H9 (cell line): ENCODE results near the gene PPP1R7. TPM values are rescaled to one million over a fixed set of nuclear protein-coding genes. Genes with fewer than 3 reads are reported as not detected.

Experiments used
- DNase-seq: peaks from one replicate; pipeline ENCODE4 v3.0.0-alpha.2; 2017
- H2AFZ ChIP-seq: one replicate; pipeline ENCODE4 v1.6.1; 2013; ENCODE audit warnings: mild to moderate bottlenecking, low read length, control low read depth, moderate library complexity
- H2AK5ac ChIP-seq: 2 replicates; pipeline ENCODE4 v1.6.1; 2013; ENCODE audit warnings: low read length, control low read depth, mixed read lengths; ENCODE audit not compliant: insufficient read length
- H2BK120ac ChIP-seq: one replicate; pipeline ENCODE4 v1.6.1; 2013; ENCODE audit warnings: low read depth, mild to moderate bottlenecking, low read length, control low read depth, inconsistent platforms; ENCODE audit not compliant: poor library complexity, severe bottlenecking
- H2BK12ac ChIP-seq: 2 replicates; pipeline ENCODE4 v1.6.1; 2013; ENCODE audit warnings: low read length, control low read depth, mixed read lengths, low read depth; ENCODE audit not compliant: insufficient read length
- H2BK15ac ChIP-seq: 2 replicates; pipeline ENCODE4 v1.6.1; 2013; ENCODE audit warnings: low read depth, low read length, control low read depth
- H2BK20ac ChIP-seq: one replicate; pipeline ENCODE4 v1.6.1; 2013; ENCODE audit warnings: low read depth, mild to moderate bottlenecking, low read length, control low read depth, inconsistent platforms; ENCODE audit not compliant: poor library complexity, severe bottlenecking
- H2BK5ac ChIP-seq: 2 replicates; pipeline ENCODE4 v1.6.1; 2013; ENCODE audit warnings: low read length, control low read depth, mixed read lengths; ENCODE audit not compliant: insufficient read length
- H3K14ac ChIP-seq: 2 replicates; pipeline ENCODE4 v1.6.1; 2013; ENCODE audit warnings: low read length, control low read depth; ENCODE audit not compliant: insufficient read depth
- H3K18ac ChIP-seq: 2 replicates; pipeline ENCODE4 v1.6.1; 2013; ENCODE audit warnings: low read depth, mild to moderate bottlenecking, mixed read lengths, low read length, control low read depth; ENCODE audit not compliant: insufficient read length
- H3K23ac ChIP-seq: 2 replicates; pipeline ENCODE4 v1.6.1; 2013; ENCODE audit warnings: low read length, control low read depth, mixed read lengths, low read depth; ENCODE audit not compliant: insufficient read length
- H3K23me2 ChIP-seq: 2 replicates; pipeline ENCODE4 v1.6.1; 2013; ENCODE audit warnings: low read depth, mild to moderate bottlenecking, mixed read lengths, low read length, control low read depth; ENCODE audit not compliant: insufficient read length, poor library complexity, severe bottlenecking
- H3K27ac ChIP-seq: 2 replicates; pipeline ENCODE4 v1.5.1; 2013; ENCODE audit warnings: low read length, control low read depth, mixed read lengths, low read depth; ENCODE audit not compliant: insufficient read length
- H3K27me3 ChIP-seq: 2 replicates; pipeline ENCODE4 v1.6.1; 2013; ENCODE audit warnings: low read length, control low read depth, inconsistent platforms; ENCODE audit not compliant: insufficient read depth
- H3K4ac ChIP-seq: 2 replicates; pipeline ENCODE4 v1.6.1; 2013; ENCODE audit warnings: low read depth, mild to moderate bottlenecking, control low read depth, inconsistent platforms, low read length, moderate library complexity
- H3K4me1 ChIP-seq: 2 replicates; pipeline ENCODE4 v1.6.1; 2013; ENCODE audit warnings: low read length, control low read depth, inconsistent platforms; ENCODE audit not compliant: insufficient read depth
- H3K4me2 ChIP-seq: 2 replicates; pipeline ENCODE4 v1.6.1; 2013; ENCODE audit warnings: low read length, control low read depth, mixed read lengths; ENCODE audit not compliant: insufficient read length, insufficient read depth
- H3K56ac ChIP-seq: 2 replicates; pipeline ENCODE4 v1.6.1; 2013; ENCODE audit warnings: low read depth, mild to moderate bottlenecking, mixed read lengths, low read length, control low read depth; ENCODE audit not compliant: insufficient read length
- H3K79me1 ChIP-seq: 2 replicates; pipeline ENCODE4 v1.6.1; 2013; ENCODE audit warnings: low read depth, mild to moderate bottlenecking, moderate library complexity, low read length, control low read depth, inconsistent platforms; ENCODE audit not compliant: insufficient read depth, poor library complexity, severe bottlenecking
- H3K79me2 ChIP-seq: 2 replicates; pipeline ENCODE4 v1.6.1; 2013; ENCODE audit warnings: low read length, control low read depth, inconsistent platforms; ENCODE audit not compliant: insufficient read depth
- H3K9ac ChIP-seq: 2 replicates; pipeline ENCODE4 v1.6.1; 2013; ENCODE audit warnings: low read length, control low read depth, mixed read lengths; ENCODE audit not compliant: insufficient read length; ENCODE audit errors: extremely low read depth
- H3K9me3 ChIP-seq: one replicate; pipeline ENCODE4 v1.6.1; 2013; ENCODE audit warnings: low read depth, low read length, inconsistent platforms; ENCODE audit not compliant: control insufficient read depth
- H3T11ph ChIP-seq: one replicate; pipeline ENCODE4 v1.6.1; 2013; ENCODE audit warnings: mild to moderate bottlenecking, low read length, control low read depth, inconsistent platforms
- H4K20me1 ChIP-seq: one replicate; pipeline ENCODE4 v1.6.1; 2013; ENCODE audit not compliant: control insufficient read depth, insufficient read length, insufficient read depth
- H4K5ac ChIP-seq: 2 replicates; pipeline ENCODE4 v1.6.1; 2013; ENCODE audit warnings: low read depth, mild to moderate bottlenecking, mixed read lengths, low read length, control low read depth; ENCODE audit not compliant: insufficient read length
- H4K8ac ChIP-seq: replicated peaks from 2 replicates; pipeline ENCODE4 v1.6.1; 2013; ENCODE audit warnings: low read length, control low read depth, mixed read lengths, low read depth; ENCODE audit not compliant: insufficient read length
- H4K91ac ChIP-seq: 2 replicates; pipeline ENCODE4 v1.6.1; 2013; ENCODE audit warnings: low read depth, mild to moderate bottlenecking, moderate library complexity, mixed read lengths, low read length, control low read depth; ENCODE audit not compliant: insufficient read length
- H3K27ac Mint-ChIP-seq, 3 experiments: 2 replicates in 2 of 3; 3 replicates in 1 of 3; pipeline ENCODE4 v1.8.0; 2020 to 2021; ENCODE audit warnings: mixed read lengths in 3 of 3, mild to moderate bottlenecking in 1 of 3, moderate library complexity in 1 of 3
- H3K27me3 Mint-ChIP-seq: 2 replicates; pipeline ENCODE4 v1.8.0; 2021; ENCODE audit warnings: low read depth, mild to moderate bottlenecking, moderate library complexity, mixed read lengths
- H3K36me3 Mint-ChIP-seq, 3 experiments: 2 replicates in 2 of 3; 3 replicates in 1 of 3; pipeline ENCODE4 v1.8.0; 2020 to 2021; ENCODE audit warnings: low read depth in 3 of 3, mixed read lengths in 3 of 3; ENCODE audit not compliant: insufficient read depth in 1 of 3
- H3K4me1 Mint-ChIP-seq, 2 experiments: 2 replicates each; pipeline ENCODE4 v1.8.0; 2020; ENCODE audit warnings: mixed read lengths in 2 of 2
- H3K4me3 Mint-ChIP-seq, 2 experiments: 2 replicates in 1 of 2; 3 replicates in 1 of 2; pipeline ENCODE4 v1.8.0; 2020 to 2021; ENCODE audit warnings: mild to moderate bottlenecking in 2 of 2, mixed read lengths in 2 of 2, moderate library complexity in 1 of 2
- H3K9me3 Mint-ChIP-seq, 2 experiments: 2 replicates in 1 of 2; 3 replicates in 1 of 2; pipeline ENCODE4 v1.8.0; 2020; ENCODE audit warnings: mild to moderate bottlenecking in 2 of 2, mixed read lengths in 2 of 2, moderate library complexity in 1 of 2
- CTCF ChIP-seq: fragments of 200-600 bp; sonication (generic); conservative IDR thresholded peaks from 3 replicates; pipeline ENCODE4 v1.8.0; 2021; ENCODE audit warnings: antibody characterized with exemption, mild to moderate bottlenecking
- WGBS: extraction: QIAGEN DNeasy Blood & Tissue Kit; methylation state at CpG from one replicate; pipeline ENCODE4 v1.1.7; 2013; ENCODE audit warnings: missing lambda C conversion rate, low lambda C conversion rate, mixed read lengths; ENCODE audit not compliant: insufficient read length; ENCODE audit errors: extremely low coverage; 5-methylcytosine and 5-hydroxymethylcytosine counted together
- total RNA-seq: library from RNA; stranded (reverse); gene quantifications from 2 replicates; pipeline ENCODE4 v1.2.1, GENCODE V29; 2021

Gene PPP1R7
- total RNA-seq, 1 experiment from 2014 or later, result 60.2 TPM

GRCh38 chr2:241216211-241216761 lies 66.0 kb downstream of the PPP1R7 start:
- Histone ChIP-seq H4K91ac (no peak overlapping the region), H3K79me1 (no peaks in the 10 kb centered on the region), H3K27me3 (no peaks in the 10 kb centered on the region), H2BK15ac (no peak overlapping the region), H3T11ph (no peak overlapping the region), H2AK5ac (no peak overlapping the region), H3K18ac (no peak overlapping the region), H3K4me2 (no peak overlapping the region), H2BK5ac (no peak overlapping the region), H3K4ac (no peak overlapping the region), H3K14ac (no peak overlapping the region; the same call in 1 of the 2 replicates), H2AFZ (no peak overlapping the region), H4K8ac (no peak overlapping the region), H3K23me2 (peaks cover 13% of the 10 kb centered on the region), H3K79me2 (no peaks in the 10 kb centered on the region; the same call in 1 of the 2 replicates), H3K9ac (no peak overlapping the region), H2BK12ac (no peak overlapping the region), H4K20me1 (peaks cover 2% of the 10 kb centered on the region), H3K9me3 (no peaks in the 10 kb centered on the region), H3K56ac (no peak overlapping the region), H3K4me1 (peaks cover 4% of the 10 kb centered on the region; the same call in 1 of the 2 replicates), H4K5ac (no peak overlapping the region), H3K27ac (no peak overlapping the region), H3K23ac (no peak overlapping the region), H2BK20ac (no peak overlapping the region), H2BK120ac (no peak overlapping the region)
- H3K9me3 Mint-ChIP-seq, result peaks cover 0 to 2% of the 10 kb centered on the region in 2 experiments; a peak in 1 of 5 replicates
- TF ChIP-seq CTCF, result no peak
- WGBS, result no CpG with 5 or more reads among the region's 14 CpGs
- H3K4me3 Mint-ChIP-seq, result peak overlapping the region; percentile 72 to 73
- H3K27ac Mint-ChIP-seq, result peak overlapping the region in 1 of 3 experiments; percentile 15; a peak in 2 of 7 replicates
- peaks cover 26 to 33% of the 10 kb centered on the region in 2 experiments for H3K4me1 Mint-ChIP-seq
- peaks cover 0 to 4% (median 0%) of the 10 kb centered on the region in 3 experiments; a peak in 1 of 7 replicates for H3K36me3 Mint-ChIP-seq
- no peak for DNase-seq
- H3K27me3 Mint-ChIP-seq, result peaks cover 10% of the 10 kb centered on the region
